ENCODE data around the gene MLANA.

Gene MLANA

GRCh38 chr9:5957166-5957565 lies 66.5 kb downstream of the MLANA start:
- no peak for DNase-seq

GRCh38 chr9:5958273-5958672 lies 67.6 kb downstream of the MLANA start:
- DNase-seq: no peak

Data from anterior cingulate cortex (tissue), 58 donors.